GM12878 (cell line): Measurements from ENCODE around the gene GSG1L. TPM values are rescaled to one million over a fixed set of nuclear protein-coding genes. Genes with fewer than 3 reads are reported as not detected.

Experiments used
- ATAC-seq: fragments of 200-7000 bp; cut with Tn5 transposase; 3 replicates; pipeline ENCODE4 v1.9.1; 2020; ENCODE audit warnings: mild to moderate bottlenecking, moderate library complexity
- BruUV-seq: library from RNA; stranded (reverse); fragments of 400-500 nt; replicated peaks from 2 replicates; lab custom pipeline; 2021; lab: Mats Ljungman, UMichigan
- CTCF ChIA-PET: fragments of 300-600 bp; sonication (Branson Sonifier 250); formaldehyde crosslinking; extraction: SDS; loops from one replicate; lab custom pipeline; 2021; ENCODE audit warnings: inconsistent platforms; lab: Yijun Ruan, JAX
- POLR2A ChIA-PET: fragments of 350-600 bp; formaldehyde crosslinking; extraction: SDS; loops from one replicate; lab custom pipeline; 2021; ENCODE audit warnings: inconsistent platforms; lab: Charles Lee
- RAD21 ChIA-PET: fragments of 300-600 bp; sonication (Branson Sonifier 250); formaldehyde crosslinking; loops from one replicate; lab custom pipeline; 2023; ENCODE audit warnings: antibody characterized with exemption; ENCODE audit not compliant: unreplicated experiment; lab: Charles Lee
- SMC1A ChIA-PET: fragments of 300-600 bp; sonication (Branson Sonifier 250); formaldehyde crosslinking; loops from one replicate; lab custom pipeline; 2023; ENCODE audit not compliant: unreplicated experiment, uncharacterized antibody; lab: Charles Lee
- DNase-seq: peaks from one replicate; pipeline ENCODE4 v3.0.0-alpha.2; 2011; ENCODE audit warnings: low read depth, low spot score
- FAIRE-seq: peaks from 3 replicates; lab custom pipeline; 2011; peaks lifted over from hg19 to GRCh38; lab: Jason Lieb, UNC
- H2AFZ ChIP-seq: 2 replicates; pipeline ENCODE4 v1.6.0; 2011; ENCODE audit warnings: low read depth, low read length, control low read depth; ENCODE audit not compliant: control insufficient read depth
- H3K27ac ChIP-seq: 2 replicates; pipeline ENCODE4 v1.5.1; 2011; ENCODE audit warnings: control low read depth; ENCODE audit not compliant: control insufficient read depth, insufficient read depth
- H3K27me3 ChIP-seq, 2 experiments: replicated peaks in 1 of 2; 2 replicates each; pipeline versions ENCODE4 v1.6.0 to v1.6.1; 2011; ENCODE audit warnings: low read length in 1 of 2; ENCODE audit not compliant: control insufficient read depth in 2 of 2, insufficient read depth in 2 of 2
- H3K36me3 ChIP-seq, 2 experiments: 2 replicates each; pipeline ENCODE4 v1.5.1; 2011; ENCODE audit warnings: low read length in 1 of 2; ENCODE audit not compliant: control insufficient read depth in 2 of 2, insufficient read depth in 2 of 2
- H3K4me1 ChIP-seq: 2 replicates; pipeline ENCODE4 v1.6.1; 2011; ENCODE audit warnings: mild to moderate bottlenecking, low read length, moderate library complexity, mixed read lengths; ENCODE audit not compliant: control insufficient read depth, insufficient read depth
- H3K4me2 ChIP-seq: 2 replicates; pipeline ENCODE4 v1.6.0; 2011; ENCODE audit warnings: control low read depth; ENCODE audit not compliant: control insufficient read depth, insufficient read depth
- H3K4me3 ChIP-seq: fragments of 200-600 bp; sonication (generic); 2 replicates; pipeline ENCODE4 v1.5.1; 2016
- H3K79me2 ChIP-seq: 2 replicates; pipeline ENCODE4 v1.6.0; 2011; ENCODE audit warnings: low read length; ENCODE audit not compliant: control insufficient read depth, insufficient read depth
- H3K9ac ChIP-seq: 2 replicates; pipeline ENCODE4 v1.8.0; 2011; ENCODE audit warnings: low read length, control low read depth, mixed read lengths; ENCODE audit not compliant: control insufficient read depth, insufficient read depth
- H3K9me3 ChIP-seq: replicated peaks from 3 replicates; pipeline ENCODE4 v1.5.1; 2011; ENCODE audit warnings: mild to moderate bottlenecking, low read length; ENCODE audit not compliant: control insufficient read depth, insufficient read depth
- H4K20me1 ChIP-seq: 2 replicates; pipeline ENCODE4 v1.6.0; 2011; ENCODE audit not compliant: control insufficient read depth, insufficient read depth
- BHLHE40 ChIP-seq, 2 experiments: fragments of 450-650 bp in 1 of 2; IDR thresholded peaks; 2 replicates each; pipeline ENCODE4 v1.6.1; 2011 to 2017; ENCODE audit warnings: low read depth in 2 of 2, borderline replicate concordance in 1 of 2, improper control_type of control experiment in 1 of 2, low read length in 1 of 2, mild to moderate bottlenecking in 1 of 2
- HDAC6 ChIP-seq: fragments of 200-600 bp; sonication (generic); IDR thresholded peaks from one replicate; pipeline ENCODE4 v1.8.0; 2017; ENCODE audit warnings: antibody characterized with exemption; ENCODE audit not compliant: unreplicated experiment
- RAD51 ChIP-seq: fragments of 450-650 bp; IDR thresholded peaks from 2 replicates; pipeline ENCODE4 v1.6.1; 2016; ENCODE audit warnings: moderate library complexity, mild to moderate bottlenecking, inconsistent platforms
- WGBS: methylation state at CpG from one replicate; pipeline ENCODE4 v1.1.6; 2016; ENCODE audit warnings: low lambda C conversion rate; ENCODE audit not compliant: insufficient replicate concordance, insufficient coverage; ENCODE audit errors: missing lambda C conversion rate; 5-methylcytosine and 5-hydroxymethylcytosine counted together
- in situ Hi-C: fragments of 300-500 bp; cut with MboI; formaldehyde crosslinking; loops from 9 replicates; pipeline ENCODE4 v1.14.3; 2018; ENCODE audit warnings: mixed read lengths
- intact Hi-C: fragments of 100-400 bp; cut with micrococcal nuclease; formaldehyde crosslinking; loops from one replicate; pipeline ENCODE4 v1.14.2; 2022; ENCODE audit not compliant: unreplicated experiment
- polyA plus RNA-seq, 11 experiments: library from polyadenylated mRNA; depleted of rRNA in 4 of 11; unstranded in 6 of 11; stranded (reverse) in 5 of 11; fragments of >200 nt; fragmentation: Nextera tagmentation in 4 of 11; fragmentation: Illumina TruSeq in 1 of 11; extraction: Ambion mirVana in 4 of 11; extraction: Trizol in 1 of 11; gene quantifications; 1 replicate in 1 of 11; 2 replicates in 10 of 11; pipeline versions ENCODE4 v1.2.1 to v1.2.3, GENCODE V29; 2011 to 2016; ENCODE audit warnings: inconsistent platforms in 2 of 11, missing spikeins in 2 of 11, low read depth in 1 of 11
- total RNA-seq, 4 experiments: library from RNA; depleted of rRNA in 3 of 4; stranded (reverse); fragments of >200 nt in 3 of 4; fragmentation: Illumina TruSeq in 1 of 4; extraction: Trizol in 1 of 4; gene quantifications; 2 replicates each; pipeline versions ENCODE4 v1.2.1 to v1.2.3, GENCODE V29; 2013 to 2021
- TF ChIP-seq, protein P1 (sequence below): IDR thresholded peaks from 2 replicates; pipeline ENCODE4 v1.6.1; 2011; ENCODE audit warnings: borderline replicate concordance, low read depth, mild to moderate bottlenecking, moderate library complexity, mixed read lengths, low read length; ENCODE audit not compliant: insufficient read depth; ENCODE audit errors: extremely low read length

The GSG1L gene
- total and polyA plus RNA-seq, 10 of the 15 experiments (the other 5 are each of a cell fraction or from before 2014, with no cell fraction given): not detected

DNA sequence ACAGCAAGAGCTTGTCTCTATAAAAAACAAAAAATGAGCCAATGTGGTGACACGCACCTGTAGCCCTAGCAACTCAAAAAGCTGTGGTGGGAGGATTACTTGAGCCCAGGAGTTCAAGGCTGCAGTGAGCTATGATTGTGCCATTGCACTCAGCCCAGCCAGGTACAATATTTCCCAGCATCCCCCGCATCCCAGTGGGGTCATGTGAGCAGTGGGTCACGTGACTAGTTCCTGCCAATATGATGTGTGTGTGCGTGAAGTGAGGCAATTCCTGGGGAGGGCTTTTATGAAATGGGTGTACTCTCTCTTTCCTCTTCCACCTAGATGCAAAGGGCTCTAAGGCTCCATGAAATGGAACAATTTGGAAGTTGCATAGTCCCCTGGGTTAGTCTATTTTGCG, 81.3 kb downstream of the GSG1L start:
- RAD21 ChIA-PET: interaction anchor here (0.6 to 1.0 kb wide), 2 partner anchors 17 to 89 kb away, joined by 3 read pairs; no protein-coding TSS in a partner anchor
- FAIRE-seq: no peak
- POLR2A ChIA-PET: no interaction called here
- DNase-seq: no peak
- Histone ChIP-seq H3K9ac (no peak overlapping the region), H3K27me3 (no peaks in the 10 kb centered on the region), H3K4me3 (no peak overlapping the region), H3K27ac (no peak overlapping the region), H3K79me2 (no peaks in the 10 kb centered on the region), H3K36me3 (no peaks in the 10 kb centered on the region), H3K4me2 (no peak overlapping the region), H3K9me3 (no peaks in the 10 kb centered on the region; the same call in 2 of the 3 replicates), H2AFZ (no peak overlapping the region), H3K4me1 (no peaks in the 10 kb centered on the region), H4K20me1 (no peaks in the 10 kb centered on the region)
- peak; percentile 52; the same call in 1 of the 2 replicates for TF ChIP-seq RAD51
- peak in 1 of 2 experiments; percentile 14; a peak in 1 of 4 replicates for TF ChIP-seq BHLHE40 (IDR thresholded peaks at IDR 0.05; ENCODE audit: borderline replicate concordance in 1 of 2, low read depth in 2 of 2, low read length in 1 of 2)
- TF ChIP-seq, protein P1, sequence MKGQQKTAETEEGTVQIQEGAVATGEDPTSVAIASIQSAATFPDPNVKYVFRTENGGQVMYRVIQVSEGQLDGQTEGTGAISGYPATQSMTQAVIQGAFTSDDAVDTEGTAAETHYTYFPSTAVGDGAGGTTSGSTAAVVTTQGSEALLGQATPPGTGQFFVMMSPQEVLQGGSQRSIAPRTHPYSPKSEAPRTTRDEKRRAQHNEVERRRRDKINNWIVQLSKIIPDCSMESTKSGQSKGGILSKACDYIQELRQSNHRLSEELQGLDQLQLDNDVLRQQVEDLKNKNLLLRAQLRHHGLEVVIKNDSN: peak; percentile 57
- no peak for TF ChIP-seq HDAC6
- CTCF ChIA-PET: interaction anchor here (0.6 to 0.9 kb wide), 2 partner anchors 11 to 67 kb away, joined by 3 to 4 read pairs; no protein-coding TSS in a partner anchor
- in situ Hi-C loops (no loop called here), intact Hi-C loops (no loop called here)
- SMC1A ChIA-PET: interaction anchor here (0.6 to 1.0 kb wide), 2 partner anchors 99 to 236 kb away, joined by 3 to 5 read pairs; no protein-coding TSS in a partner anchor
- BruUV-seq: no TSS peak
- 35% methylated on average over 5 of the region's 5 CpGs for WGBS
- ATAC-seq: no peak
